AG10803 (cell line): Measurements from ENCODE around the gene P4HTM.

Experiments used
- DNase-seq: peaks from one replicate; pipeline ENCODE4 v3.0.0; 2010; ENCODE audit warnings: low read depth
- H3K4me3 ChIP-seq: 2 replicates; pipeline ENCODE4 v1.5.1; 2011; ENCODE audit warnings: mild to moderate bottlenecking, low read length, control low read depth
- CTCF ChIP-seq: conservative IDR thresholded peaks from 2 replicates; pipeline ENCODE4 v1.5.1; 2011; ENCODE audit warnings: mild to moderate bottlenecking, low read length, control low read depth, inconsistent platforms

P4HTM gene

DNA sequence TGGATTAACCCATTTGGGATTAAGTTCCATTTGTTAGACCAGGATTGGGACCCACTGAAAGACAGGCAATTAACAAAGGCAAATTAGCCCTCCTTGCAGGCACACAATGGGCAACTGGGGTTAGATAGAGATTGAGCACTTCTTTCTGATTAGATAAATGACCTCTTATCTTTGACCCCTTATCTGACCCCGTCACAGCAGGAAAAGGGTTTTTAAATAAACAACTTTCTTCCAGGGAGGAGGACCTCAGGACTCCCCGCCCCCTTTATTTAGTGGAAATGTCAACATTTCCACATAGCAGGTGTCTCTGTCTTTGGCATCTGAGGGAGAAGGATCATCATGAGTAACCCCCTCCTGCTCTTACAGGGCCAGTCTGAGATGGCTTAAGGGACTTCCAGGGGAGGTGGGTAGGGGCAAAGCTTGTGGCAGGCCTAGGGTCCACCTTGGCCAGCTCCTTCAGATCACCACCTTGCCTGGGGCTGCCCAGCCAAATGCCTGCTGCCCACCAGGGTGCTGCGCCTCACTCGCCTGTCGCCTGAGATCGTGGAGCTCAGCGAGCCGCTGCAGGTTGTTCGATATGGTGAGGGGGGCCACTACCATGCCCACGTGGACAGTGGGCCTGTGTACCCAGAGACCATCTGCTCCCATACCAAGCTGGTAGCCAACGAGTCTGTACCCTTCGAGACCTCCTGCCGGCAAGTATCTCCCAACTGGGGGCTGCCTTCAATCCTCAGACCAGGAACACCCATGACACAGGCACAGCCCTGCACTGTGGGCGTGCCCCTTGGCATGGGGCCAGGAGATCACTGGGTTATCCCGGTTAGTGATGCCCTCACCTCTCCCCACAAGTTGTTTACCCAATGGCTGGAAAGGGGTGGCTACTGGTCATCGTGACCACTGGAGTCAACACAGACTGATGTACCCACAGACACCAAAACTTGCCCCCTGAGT, 14.6 kb downstream of the P4HTM start:
- DNase-seq = no peak
- H3K4me3 ChIP-seq = no peak overlapping the region
- TF ChIP-seq CTCF = no peak

DNA sequence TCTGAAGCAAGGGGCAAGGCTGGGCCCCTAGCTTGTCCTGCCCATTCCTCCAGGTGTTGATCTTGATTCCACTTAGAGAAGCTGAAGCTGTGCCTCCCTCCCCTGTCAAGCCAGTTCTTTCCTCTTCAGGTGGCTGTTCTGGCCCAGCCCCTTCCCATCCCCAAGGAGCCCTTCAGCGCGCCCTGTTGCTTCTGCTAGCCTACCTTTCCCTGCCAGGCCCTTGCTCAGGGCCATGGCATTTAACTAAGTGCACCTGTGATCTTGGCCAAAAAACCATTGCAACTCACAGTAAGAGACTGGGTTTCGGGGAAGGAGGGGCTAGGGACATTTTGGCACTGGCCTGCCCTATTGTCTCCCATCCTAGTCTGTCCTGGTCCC, 15.3 kb downstream of the P4HTM start:
- no peak for TF ChIP-seq CTCF
- DNase-seq = no peak
- no peak overlapping the region for H3K4me3 ChIP-seq

DNA sequence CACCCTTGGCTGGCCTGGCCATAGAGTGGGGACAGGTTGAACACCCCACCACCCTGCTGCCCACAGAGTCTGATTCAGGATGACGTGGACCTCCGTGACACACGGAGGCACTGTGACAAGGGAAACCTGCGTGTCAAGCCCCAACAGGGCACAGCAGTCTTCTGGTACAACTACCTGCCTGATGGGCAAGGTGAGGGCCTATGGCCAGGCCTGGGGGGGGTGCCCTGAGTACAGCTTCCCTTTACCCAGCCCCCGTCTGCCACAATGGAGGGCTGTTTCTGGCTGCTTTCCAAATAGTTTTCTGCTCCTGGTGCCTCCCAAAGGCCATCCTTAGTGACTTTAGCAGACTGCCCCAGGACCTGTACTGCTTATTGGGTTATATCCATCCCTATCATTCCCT, 16.0 kb downstream of the P4HTM start:
- peak overlapping the region; percentile 75 for H3K4me3 ChIP-seq
- DNase-seq = no peak

GRCh38 chr3:49006408-49007067, 16.5 kb downstream of the P4HTM start:
- TF ChIP-seq CTCF = no peak
- peak overlapping the region; percentile 75 for H3K4me3 ChIP-seq
- DNase-seq = peak; percentile 44

More for the DNA sequence above, 16.0 kb downstream of the P4HTM start:
- no peak for TF ChIP-seq CTCF

DNA sequence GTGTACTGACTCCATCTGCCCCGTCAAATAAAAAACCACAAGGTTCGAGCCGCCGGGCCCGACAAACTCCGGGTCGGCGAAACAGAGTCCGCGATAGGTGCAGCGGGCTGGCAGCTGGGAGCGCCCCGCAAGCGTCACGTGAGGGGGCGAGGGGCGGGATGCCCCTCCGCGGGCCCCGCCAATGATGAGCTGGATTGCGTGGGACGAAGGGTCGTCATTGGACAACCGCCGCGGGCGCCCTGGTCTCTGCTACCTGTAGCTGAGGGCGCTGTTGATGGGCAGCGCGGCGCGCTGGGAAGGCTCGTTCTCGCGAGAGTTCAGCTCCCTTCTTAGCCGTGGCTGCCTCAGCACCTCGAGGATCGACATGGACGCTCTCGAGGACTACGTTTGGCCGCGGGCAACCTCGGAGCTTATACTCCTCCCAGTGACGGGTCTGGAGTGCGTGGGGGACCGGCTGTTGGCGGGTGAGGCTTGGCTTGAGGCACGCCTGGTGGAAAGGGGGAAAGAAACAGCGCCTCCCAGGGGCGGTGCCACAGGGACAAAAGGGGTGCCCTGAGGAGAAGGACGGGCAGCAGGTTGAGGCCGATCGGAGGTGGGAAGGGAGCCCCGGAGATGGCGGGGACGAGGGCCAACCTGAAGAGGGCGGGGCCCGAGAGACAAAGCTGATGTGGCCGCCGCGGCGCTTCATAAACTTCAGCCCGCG, 17.2 kb downstream of the P4HTM start, which contains the start of gene WDR6:
Gene WDR6 (plus strand): TSS at position 324 of the 703 bp plus-strand sequence. CDS start 41 bp downstream, at position 365.
- peak; percentile 97 for DNase-seq

More for the DNA sequence above, 17.2 kb downstream of the P4HTM start, which contains the start of gene WDR6:
- peak; percentile 44 for TF ChIP-seq CTCF
- H3K4me3 ChIP-seq = peak within 1 kb of the TSS; percentile 75
